H9 (cell line): ENCODE results near the gene LPCAT1. TPM values are rescaled to one million over a fixed set of nuclear protein-coding genes. Genes with fewer than 3 reads are reported as not detected.

Experiments used
- DNase-seq: peaks from one replicate; pipeline ENCODE4 v3.0.0-alpha.2; 2017
- H2AFZ ChIP-seq: one replicate; pipeline ENCODE4 v1.6.1; 2013; ENCODE audit warnings: mild to moderate bottlenecking, low read length, control low read depth, moderate library complexity
- H2AK5ac ChIP-seq: 2 replicates; pipeline ENCODE4 v1.6.1; 2013; ENCODE audit warnings: low read length, control low read depth, mixed read lengths; ENCODE audit not compliant: insufficient read length
- H2BK120ac ChIP-seq: one replicate; pipeline ENCODE4 v1.6.1; 2013; ENCODE audit warnings: low read depth, mild to moderate bottlenecking, low read length, control low read depth, inconsistent platforms; ENCODE audit not compliant: poor library complexity, severe bottlenecking
- H2BK12ac ChIP-seq: 2 replicates; pipeline ENCODE4 v1.6.1; 2013; ENCODE audit warnings: low read length, control low read depth, mixed read lengths, low read depth; ENCODE audit not compliant: insufficient read length
- H2BK15ac ChIP-seq: 2 replicates; pipeline ENCODE4 v1.6.1; 2013; ENCODE audit warnings: low read depth, low read length, control low read depth
- H2BK20ac ChIP-seq: one replicate; pipeline ENCODE4 v1.6.1; 2013; ENCODE audit warnings: low read depth, mild to moderate bottlenecking, low read length, control low read depth, inconsistent platforms; ENCODE audit not compliant: poor library complexity, severe bottlenecking
- H2BK5ac ChIP-seq: 2 replicates; pipeline ENCODE4 v1.6.1; 2013; ENCODE audit warnings: low read length, control low read depth, mixed read lengths; ENCODE audit not compliant: insufficient read length
- H3K14ac ChIP-seq: 2 replicates; pipeline ENCODE4 v1.6.1; 2013; ENCODE audit warnings: low read length, control low read depth; ENCODE audit not compliant: insufficient read depth
- H3K18ac ChIP-seq: 2 replicates; pipeline ENCODE4 v1.6.1; 2013; ENCODE audit warnings: low read depth, mild to moderate bottlenecking, mixed read lengths, low read length, control low read depth; ENCODE audit not compliant: insufficient read length
- H3K23ac ChIP-seq: 2 replicates; pipeline ENCODE4 v1.6.1; 2013; ENCODE audit warnings: low read length, control low read depth, mixed read lengths, low read depth; ENCODE audit not compliant: insufficient read length
- H3K23me2 ChIP-seq: 2 replicates; pipeline ENCODE4 v1.6.1; 2013; ENCODE audit warnings: low read depth, mild to moderate bottlenecking, mixed read lengths, low read length, control low read depth; ENCODE audit not compliant: insufficient read length, poor library complexity, severe bottlenecking
- H3K27ac ChIP-seq: 2 replicates; pipeline ENCODE4 v1.5.1; 2013; ENCODE audit warnings: low read length, control low read depth, mixed read lengths, low read depth; ENCODE audit not compliant: insufficient read length
- H3K27me3 ChIP-seq: 2 replicates; pipeline ENCODE4 v1.6.1; 2013; ENCODE audit warnings: low read length, control low read depth, inconsistent platforms; ENCODE audit not compliant: insufficient read depth
- H3K4ac ChIP-seq: 2 replicates; pipeline ENCODE4 v1.6.1; 2013; ENCODE audit warnings: low read depth, mild to moderate bottlenecking, control low read depth, inconsistent platforms, low read length, moderate library complexity
- H3K4me1 ChIP-seq: 2 replicates; pipeline ENCODE4 v1.6.1; 2013; ENCODE audit warnings: low read length, control low read depth, inconsistent platforms; ENCODE audit not compliant: insufficient read depth
- H3K4me2 ChIP-seq: 2 replicates; pipeline ENCODE4 v1.6.1; 2013; ENCODE audit warnings: low read length, control low read depth, mixed read lengths; ENCODE audit not compliant: insufficient read length, insufficient read depth
- H3K56ac ChIP-seq: 2 replicates; pipeline ENCODE4 v1.6.1; 2013; ENCODE audit warnings: low read depth, mild to moderate bottlenecking, mixed read lengths, low read length, control low read depth; ENCODE audit not compliant: insufficient read length
- H3K79me1 ChIP-seq: 2 replicates; pipeline ENCODE4 v1.6.1; 2013; ENCODE audit warnings: low read depth, mild to moderate bottlenecking, moderate library complexity, low read length, control low read depth, inconsistent platforms; ENCODE audit not compliant: insufficient read depth, poor library complexity, severe bottlenecking
- H3K79me2 ChIP-seq: 2 replicates; pipeline ENCODE4 v1.6.1; 2013; ENCODE audit warnings: low read length, control low read depth, inconsistent platforms; ENCODE audit not compliant: insufficient read depth
- H3K9ac ChIP-seq: 2 replicates; pipeline ENCODE4 v1.6.1; 2013; ENCODE audit warnings: low read length, control low read depth, mixed read lengths; ENCODE audit not compliant: insufficient read length; ENCODE audit errors: extremely low read depth
- H3K9me3 ChIP-seq: one replicate; pipeline ENCODE4 v1.6.1; 2013; ENCODE audit warnings: low read depth, low read length, inconsistent platforms; ENCODE audit not compliant: control insufficient read depth
- H3T11ph ChIP-seq: one replicate; pipeline ENCODE4 v1.6.1; 2013; ENCODE audit warnings: mild to moderate bottlenecking, low read length, control low read depth, inconsistent platforms
- H4K20me1 ChIP-seq: one replicate; pipeline ENCODE4 v1.6.1; 2013; ENCODE audit not compliant: control insufficient read depth, insufficient read length, insufficient read depth
- H4K5ac ChIP-seq: 2 replicates; pipeline ENCODE4 v1.6.1; 2013; ENCODE audit warnings: low read depth, mild to moderate bottlenecking, mixed read lengths, low read length, control low read depth; ENCODE audit not compliant: insufficient read length
- H4K8ac ChIP-seq: replicated peaks from 2 replicates; pipeline ENCODE4 v1.6.1; 2013; ENCODE audit warnings: low read length, control low read depth, mixed read lengths, low read depth; ENCODE audit not compliant: insufficient read length
- H4K91ac ChIP-seq: 2 replicates; pipeline ENCODE4 v1.6.1; 2013; ENCODE audit warnings: low read depth, mild to moderate bottlenecking, moderate library complexity, mixed read lengths, low read length, control low read depth; ENCODE audit not compliant: insufficient read length
- H3K27ac Mint-ChIP-seq, 3 experiments: 2 replicates in 2 of 3; 3 replicates in 1 of 3; pipeline ENCODE4 v1.8.0; 2020 to 2021; ENCODE audit warnings: mixed read lengths in 3 of 3, mild to moderate bottlenecking in 1 of 3, moderate library complexity in 1 of 3
- H3K27me3 Mint-ChIP-seq: 2 replicates; pipeline ENCODE4 v1.8.0; 2021; ENCODE audit warnings: low read depth, mild to moderate bottlenecking, moderate library complexity, mixed read lengths
- H3K36me3 Mint-ChIP-seq, 3 experiments: 2 replicates in 2 of 3; 3 replicates in 1 of 3; pipeline ENCODE4 v1.8.0; 2020 to 2021; ENCODE audit warnings: low read depth in 3 of 3, mixed read lengths in 3 of 3; ENCODE audit not compliant: insufficient read depth in 1 of 3
- H3K4me1 Mint-ChIP-seq, 2 experiments: 2 replicates each; pipeline ENCODE4 v1.8.0; 2020; ENCODE audit warnings: mixed read lengths in 2 of 2
- H3K4me3 Mint-ChIP-seq, 2 experiments: 2 replicates in 1 of 2; 3 replicates in 1 of 2; pipeline ENCODE4 v1.8.0; 2020 to 2021; ENCODE audit warnings: mild to moderate bottlenecking in 2 of 2, mixed read lengths in 2 of 2, moderate library complexity in 1 of 2
- H3K9me3 Mint-ChIP-seq, 2 experiments: 2 replicates in 1 of 2; 3 replicates in 1 of 2; pipeline ENCODE4 v1.8.0; 2020; ENCODE audit warnings: mild to moderate bottlenecking in 2 of 2, mixed read lengths in 2 of 2, moderate library complexity in 1 of 2
- WGBS: extraction: QIAGEN DNeasy Blood & Tissue Kit; methylation state at CpG from one replicate; pipeline ENCODE4 v1.1.7; 2013; ENCODE audit warnings: missing lambda C conversion rate, low lambda C conversion rate, mixed read lengths; ENCODE audit not compliant: insufficient read length; ENCODE audit errors: extremely low coverage; 5-methylcytosine and 5-hydroxymethylcytosine counted together
- total RNA-seq: library from RNA; stranded (reverse); gene quantifications from 2 replicates; pipeline ENCODE4 v1.2.1, GENCODE V29; 2021
- TF ChIP-seq, protein P1 (sequence below): fragments of 200-600 bp; sonication (generic); conservative IDR thresholded peaks from 3 replicates; pipeline ENCODE4 v1.8.0; 2021; ENCODE audit warnings: antibody characterized with exemption, mild to moderate bottlenecking

LPCAT1 gene
- total RNA-seq, 1 experiment from 2014 or later: 231 TPM

DNA sequence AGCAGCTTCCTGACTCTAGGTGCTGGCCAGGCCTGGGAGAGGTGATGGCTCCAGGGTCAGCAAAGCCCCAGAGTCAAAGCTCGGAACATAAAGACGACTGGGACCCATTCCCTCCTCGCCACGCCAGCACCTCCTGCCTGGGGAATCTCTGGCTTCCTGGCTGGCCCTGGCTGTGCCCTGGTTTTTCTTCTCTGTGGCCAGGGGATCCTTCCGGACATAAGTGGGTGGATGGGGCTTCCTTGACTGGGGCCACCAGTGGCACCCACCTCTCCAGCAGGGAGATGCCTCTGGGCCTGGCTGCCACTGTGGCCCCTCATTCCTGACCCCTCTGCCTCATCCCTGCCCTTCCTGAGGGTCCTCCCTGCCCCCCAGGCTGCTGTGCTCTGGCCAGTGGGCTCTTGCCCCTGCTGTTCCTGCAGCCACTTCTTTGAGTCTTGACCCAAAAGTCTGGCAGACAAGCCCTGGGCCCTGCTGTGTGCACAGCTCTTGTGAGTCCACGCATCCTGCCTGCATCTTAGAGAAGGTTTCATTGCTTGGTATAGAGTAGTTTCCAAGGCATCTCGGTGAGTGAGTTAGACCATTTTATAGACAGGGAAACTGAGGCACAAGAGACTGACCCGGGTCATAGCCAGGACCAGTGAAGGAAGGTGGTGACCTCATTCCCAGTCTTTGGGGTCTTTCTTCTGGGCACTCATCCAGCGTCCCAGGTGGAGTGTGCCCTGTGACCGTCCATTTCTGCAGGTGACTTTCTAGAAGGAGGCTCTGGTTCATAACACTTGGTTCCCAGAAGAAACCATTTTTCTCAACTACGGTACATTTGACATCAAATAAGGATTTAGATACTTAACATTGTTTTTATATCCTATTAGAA, 17.3 kb upstream of the LPCAT1 start:
- DNase-seq: no peak
- Histone ChIP-seq H3K14ac (no peak overlapping the region), H2BK120ac (no peak overlapping the region), H2BK5ac (no peak overlapping the region), H4K5ac (no peak overlapping the region), H2AFZ (no peak overlapping the region), H2AK5ac (no peak overlapping the region), H3K4me1 (no peaks in the 10 kb centered on the region), H3T11ph (no peak overlapping the region), H2BK20ac (no peak overlapping the region), H3K27ac (no peak overlapping the region), H3K23ac (no peak overlapping the region), H3K9ac (no peak overlapping the region), H2BK15ac (no peak overlapping the region), H4K8ac (no peak overlapping the region), H3K27me3 (no peaks in the 10 kb centered on the region), H3K23me2 (no peaks in the 10 kb centered on the region), H3K9me3 (no peaks in the 10 kb centered on the region), H3K79me2 (no peaks in the 10 kb centered on the region), H3K4me2 (no peak overlapping the region), H3K79me1 (no peaks in the 10 kb centered on the region), H4K20me1 (no peaks in the 10 kb centered on the region), H2BK12ac (no peak overlapping the region), H3K18ac (no peak overlapping the region), H4K91ac (no peak overlapping the region), H3K56ac (no peak overlapping the region), H3K4ac (no peak overlapping the region)
- no peak overlapping the region; a peak in 1 of 7 replicates for H3K27ac Mint-ChIP-seq
- peaks cover 0 to 2% of the 10 kb centered on the region in 2 experiments; a peak in 2 of 5 replicates for H3K9me3 Mint-ChIP-seq
- H3K27me3 Mint-ChIP-seq: peaks cover 18% of the 10 kb centered on the region
- H3K36me3 Mint-ChIP-seq: no peaks in the 10 kb centered on the region
- TF ChIP-seq, protein P1, sequence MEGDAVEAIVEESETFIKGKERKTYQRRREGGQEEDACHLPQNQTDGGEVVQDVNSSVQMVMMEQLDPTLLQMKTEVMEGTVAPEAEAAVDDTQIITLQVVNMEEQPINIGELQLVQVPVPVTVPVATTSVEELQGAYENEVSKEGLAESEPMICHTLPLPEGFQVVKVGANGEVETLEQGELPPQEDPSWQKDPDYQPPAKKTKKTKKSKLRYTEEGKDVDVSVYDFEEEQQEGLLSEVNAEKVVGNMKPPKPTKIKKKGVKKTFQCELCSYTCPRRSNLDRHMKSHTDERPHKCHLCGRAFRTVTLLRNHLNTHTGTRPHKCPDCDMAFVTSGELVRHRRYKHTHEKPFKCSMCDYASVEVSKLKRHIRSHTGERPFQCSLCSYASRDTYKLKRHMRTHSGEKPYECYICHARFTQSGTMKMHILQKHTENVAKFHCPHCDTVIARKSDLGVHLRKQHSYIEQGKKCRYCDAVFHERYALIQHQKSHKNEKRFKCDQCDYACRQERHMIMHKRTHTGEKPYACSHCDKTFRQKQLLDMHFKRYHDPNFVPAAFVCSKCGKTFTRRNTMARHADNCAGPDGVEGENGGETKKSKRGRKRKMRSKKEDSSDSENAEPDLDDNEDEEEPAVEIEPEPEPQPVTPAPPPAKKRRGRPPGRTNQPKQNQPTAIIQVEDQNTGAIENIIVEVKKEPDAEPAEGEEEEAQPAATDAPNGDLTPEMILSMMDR: no peak
- H3K4me3 Mint-ChIP-seq: no peak overlapping the region
- no peaks in the 10 kb centered on the region for H3K4me1 Mint-ChIP-seq
- no CpG with 5 or more reads among the region's 11 CpGs for WGBS
